ENCODE results near the gene RXYLT1.

The RXYLT1 gene

DNA sequence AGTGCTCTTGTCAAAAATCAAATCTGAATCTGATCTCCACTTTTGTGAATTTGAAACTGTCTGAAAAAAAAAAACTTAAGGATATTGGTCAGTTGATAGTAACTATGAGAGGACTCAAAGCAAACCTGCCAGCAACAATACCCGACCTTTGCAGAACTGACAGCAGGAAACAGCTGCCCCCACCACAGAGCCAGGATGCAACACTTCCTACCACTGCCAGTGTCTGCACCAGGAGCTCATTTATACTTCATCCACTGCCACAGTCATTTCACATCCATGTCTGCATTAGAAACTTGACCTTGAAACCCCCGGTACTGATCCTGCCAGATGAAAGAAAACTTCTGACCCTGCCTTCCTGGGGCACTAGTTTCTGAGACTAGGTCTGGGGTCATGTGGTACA lies 27.4 kb upstream of the RXYLT1 start:
- Histone ChIP-seq H3K14ac (ENCODE audit: low read length) (no peak overlapping the region), H4K91ac (ENCODE audit: low read depth, low read length) (no peak overlapping the region), H2BK120ac (ENCODE audit: insufficient read depth, low read length, poor library complexity) (no peak overlapping the region), H3K79me2 (ENCODE audit: control insufficient read depth, insufficient read depth, low read length, poor library complexity) (no peaks in the 10 kb centered on the region), H3K4me2 (ENCODE audit: low read length) (no peak overlapping the region), H3K27ac (ENCODE audit: low read depth, low read length) (no peak overlapping the region), H3K23ac (ENCODE audit: low read length) (no peak overlapping the region), H4K12ac (ENCODE audit: low read depth, low read length) (no peak overlapping the region), H4K8ac (ENCODE audit: low read depth, low read length) (no peak overlapping the region), H3K9me3 (ENCODE audit: insufficient read depth, low read depth, low read length) (no peaks in the 10 kb centered on the region), H2AFZ (ENCODE audit: insufficient read depth, low read length, poor library complexity) (no peak overlapping the region), H3K36me3 (ENCODE audit: control insufficient read depth in 1 of 2, insufficient read depth in 2 of 2, low read length in 2 of 2) (no peaks in the 10 kb centered on the region), H3K27me3 (ENCODE audit: insufficient read depth, low read length) (no peaks in the 10 kb centered on the region), H2BK5ac (ENCODE audit: low read depth, low read length, poor library complexity) (no peak overlapping the region), H3K4me3 (ENCODE audit: low read depth, low read length) (no peak overlapping the region), H3K9ac (ENCODE audit: low read length) (no peak overlapping the region), H2AK5ac (ENCODE audit: low read length) (no peak overlapping the region), H3K79me1 (ENCODE audit: low read length) (no peaks in the 10 kb centered on the region), H2BK12ac (ENCODE audit: low read length) (no peak overlapping the region), H3K4ac (ENCODE audit: low read depth, low read length) (no peak overlapping the region), H3K4me1 (ENCODE audit: control insufficient read depth in 1 of 2, insufficient read depth in 2 of 2, low read length in 2 of 2) (no peaks in the 10 kb centered on the region), H3K18ac (ENCODE audit: low read length) (no peak overlapping the region)
- no peak for DNase-seq
- no CpG with 5 or more reads among the region's 2 CpGs for WGBS (ENCODE audit: extremely low coverage, insufficient coverage, insufficient read length)

DNA sequence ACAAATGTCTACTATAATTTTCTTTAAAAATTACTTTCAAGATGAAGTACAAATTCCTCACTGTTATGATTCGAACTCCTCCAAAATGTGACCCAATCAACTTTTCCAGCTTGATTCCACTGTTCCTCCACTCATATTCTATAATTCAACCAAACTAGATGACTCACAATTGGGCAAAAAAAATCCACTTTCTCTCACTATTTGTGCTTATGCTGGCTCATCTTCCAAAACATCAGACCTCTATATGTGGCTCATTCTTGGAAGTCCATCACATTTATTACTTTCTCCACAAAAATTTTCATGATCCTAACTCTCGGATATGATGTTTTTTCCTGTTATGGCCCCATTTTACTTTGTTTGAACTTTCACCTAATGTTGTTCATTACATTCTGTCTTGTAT lies 26.9 kb upstream of the RXYLT1 start:
- Histone ChIP-seq H2BK5ac (ENCODE audit: low read depth, low read length, poor library complexity) (no peak overlapping the region), H2BK12ac (ENCODE audit: low read length) (no peak overlapping the region), H3K79me1 (ENCODE audit: low read length) (no peaks in the 10 kb centered on the region), H3K14ac (ENCODE audit: low read length) (no peak overlapping the region), H3K4me3 (ENCODE audit: low read depth, low read length) (no peak overlapping the region), H3K79me2 (ENCODE audit: control insufficient read depth, insufficient read depth, low read length, poor library complexity) (no peaks in the 10 kb centered on the region), H4K91ac (ENCODE audit: low read depth, low read length) (no peak overlapping the region), H4K12ac (ENCODE audit: low read depth, low read length) (no peak overlapping the region), H2AFZ (ENCODE audit: insufficient read depth, low read length, poor library complexity) (no peak overlapping the region), H3K9ac (ENCODE audit: low read length) (no peak overlapping the region), H3K27ac (ENCODE audit: low read depth, low read length) (no peak overlapping the region), H3K4me1 (ENCODE audit: control insufficient read depth in 1 of 2, insufficient read depth in 2 of 2, low read length in 2 of 2) (no peaks in the 10 kb centered on the region), H3K18ac (ENCODE audit: low read length) (no peak overlapping the region), H3K9me3 (ENCODE audit: insufficient read depth, low read depth, low read length) (no peaks in the 10 kb centered on the region), H3K4me2 (ENCODE audit: low read length) (no peak overlapping the region), H3K23ac (ENCODE audit: low read length) (no peak overlapping the region), H2BK120ac (ENCODE audit: insufficient read depth, low read length, poor library complexity) (no peak overlapping the region), H3K27me3 (ENCODE audit: insufficient read depth, low read length) (no peaks in the 10 kb centered on the region), H2AK5ac (ENCODE audit: low read length) (no peak overlapping the region), H4K8ac (ENCODE audit: low read depth, low read length) (no peak overlapping the region), H3K36me3 (ENCODE audit: control insufficient read depth in 1 of 2, insufficient read depth in 2 of 2, low read length in 2 of 2) (no peaks in the 10 kb centered on the region), H3K4ac (ENCODE audit: low read depth, low read length) (no peak overlapping the region)
- no peak for DNase-seq
- WGBS (ENCODE audit: extremely low coverage, insufficient coverage, insufficient read length), result no CpG with 5 or more reads among the region's 2 CpGs

- no peak overlapping the region for H3K4ac ChIP-seq (ENCODE audit: low read depth, low read length)
- no peak overlapping the region for H3K23ac ChIP-seq (ENCODE audit: low read length)
- no peak overlapping the region for H3K27ac ChIP-seq (ENCODE audit: low read depth, low read length)
- no peaks in the 10 kb centered on the region for H3K79me2 ChIP-seq (ENCODE audit: control insufficient read depth, insufficient read depth, low read length, poor library complexity)
- H3K9ac ChIP-seq (ENCODE audit: low read length), result no peak overlapping the region
- H2AK5ac ChIP-seq (ENCODE audit: low read length), result no peak overlapping the region
- DNase-seq, result peak in 1 of 2 donors; percentile 14
- no peaks in the 10 kb centered on the region for H3K36me3 ChIP-seq (ENCODE audit: control insufficient read depth in 1 of 2, insufficient read depth in 2 of 2, low read length in 2 of 2)
- no peaks in the 10 kb centered on the region for H3K4me1 ChIP-seq (ENCODE audit: control insufficient read depth in 1 of 2, insufficient read depth in 2 of 2, low read length in 2 of 2)
- no peak overlapping the region for H2AFZ ChIP-seq (ENCODE audit: insufficient read depth, low read length, poor library complexity)
- no peaks in the 10 kb centered on the region for H3K27me3 ChIP-seq (ENCODE audit: insufficient read depth, low read length)
- H4K91ac ChIP-seq (ENCODE audit: low read depth, low read length), result no peak overlapping the region
- no peaks in the 10 kb centered on the region for H3K9me3 ChIP-seq (ENCODE audit: insufficient read depth, low read depth, low read length)
- no peak overlapping the region for H3K4me3 ChIP-seq (ENCODE audit: low read depth, low read length)
- H3K4me2 ChIP-seq (ENCODE audit: low read length), result no peak overlapping the region
- H4K8ac ChIP-seq (ENCODE audit: low read depth, low read length), result no peak overlapping the region
- no peak overlapping the region for H4K12ac ChIP-seq (ENCODE audit: low read depth, low read length)
- H2BK120ac ChIP-seq (ENCODE audit: insufficient read depth, low read length, poor library complexity), result no peak overlapping the region
- H2BK5ac ChIP-seq (ENCODE audit: low read depth, low read length, poor library complexity), result no peak overlapping the region
- no peak overlapping the region for H2BK12ac ChIP-seq (ENCODE audit: low read length)
- no peak overlapping the region for H3K14ac ChIP-seq (ENCODE audit: low read length)
- H3K18ac ChIP-seq (ENCODE audit: low read length), result no peak overlapping the region
- H3K79me1 ChIP-seq (ENCODE audit: low read length), result no peaks in the 10 kb centered on the region
Observed at GRCh38 chr12:63753743-63754142, 26.0 kb upstream of the RXYLT1 start.

DNA sequence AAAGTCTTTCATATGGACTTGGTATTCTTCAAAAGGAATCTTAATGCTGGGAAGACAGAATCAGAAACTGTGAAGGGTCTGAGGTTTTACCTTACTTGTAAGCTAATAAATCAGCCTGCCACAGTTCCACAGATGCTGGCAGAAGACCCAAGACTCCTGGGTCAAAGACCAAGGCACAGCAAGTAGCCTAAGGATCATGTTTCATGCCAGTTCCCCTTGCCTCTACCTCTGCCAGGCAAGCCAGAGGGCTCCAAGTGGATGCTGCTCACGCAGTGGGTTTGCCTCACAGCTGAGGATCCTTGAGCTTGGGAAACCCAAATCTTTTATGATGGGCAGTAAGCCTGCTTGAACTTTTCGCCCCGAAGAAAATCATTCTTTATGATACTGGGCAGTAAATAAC lies 15.2 kb upstream of the RXYLT1 start:
- Histone ChIP-seq H3K79me1 (ENCODE audit: low read length) (no peaks in the 10 kb centered on the region), H3K9me3 (ENCODE audit: insufficient read depth, low read depth, low read length) (no peaks in the 10 kb centered on the region), H3K27me3 (ENCODE audit: insufficient read depth, low read length) (no peaks in the 10 kb centered on the region), H3K4ac (ENCODE audit: low read depth, low read length) (no peak overlapping the region), H3K4me3 (ENCODE audit: low read depth, low read length) (no peak overlapping the region), H4K91ac (ENCODE audit: low read depth, low read length) (no peak overlapping the region), H2BK5ac (ENCODE audit: low read depth, low read length, poor library complexity) (no peak overlapping the region), H3K79me2 (ENCODE audit: control insufficient read depth, insufficient read depth, low read length, poor library complexity) (no peaks in the 10 kb centered on the region), H3K23ac (ENCODE audit: low read length) (no peak overlapping the region), H4K8ac (ENCODE audit: low read depth, low read length) (no peak overlapping the region), H2AK5ac (ENCODE audit: low read length) (no peak overlapping the region), H3K14ac (ENCODE audit: low read length) (no peak overlapping the region), H4K12ac (ENCODE audit: low read depth, low read length) (no peak overlapping the region), H3K36me3 (ENCODE audit: control insufficient read depth in 1 of 2, insufficient read depth in 2 of 2, low read length in 2 of 2) (no peaks in the 10 kb centered on the region), H3K9ac (ENCODE audit: low read length) (no peak overlapping the region), H2BK12ac (ENCODE audit: low read length) (no peak overlapping the region), H3K18ac (ENCODE audit: low read length) (no peak overlapping the region), H3K4me2 (ENCODE audit: low read length) (no peak overlapping the region), H2BK120ac (ENCODE audit: insufficient read depth, low read length, poor library complexity) (no peak overlapping the region), H3K4me1 (ENCODE audit: control insufficient read depth in 1 of 2, insufficient read depth in 2 of 2, low read length in 2 of 2) (no peaks in the 10 kb centered on the region), H2AFZ (ENCODE audit: insufficient read depth, low read length, poor library complexity) (no peak overlapping the region), H3K27ac (ENCODE audit: low read depth, low read length) (no peak overlapping the region)
- no CpG with 5 or more reads among the region's 3 CpGs for WGBS (ENCODE audit: extremely low coverage, insufficient coverage, insufficient read length)
- no peak for DNase-seq

GRCh38 chr12:63766498-63766897 lies 13.2 kb upstream of the RXYLT1 start:
- H3K18ac ChIP-seq (ENCODE audit: low read length), result no peak overlapping the region
- H2BK12ac ChIP-seq (ENCODE audit: low read length), result no peak overlapping the region
- no peak overlapping the region for H3K4me3 ChIP-seq (ENCODE audit: low read depth, low read length)
- H4K91ac ChIP-seq (ENCODE audit: low read depth, low read length), result no peak overlapping the region
- H4K12ac ChIP-seq (ENCODE audit: low read depth, low read length), result no peak overlapping the region
- no peaks in the 10 kb centered on the region for H3K9me3 ChIP-seq (ENCODE audit: insufficient read depth, low read depth, low read length)
- no peaks in the 10 kb centered on the region for H3K36me3 ChIP-seq (ENCODE audit: control insufficient read depth in 1 of 2, insufficient read depth in 2 of 2, low read length in 2 of 2)
- no peak overlapping the region for H3K14ac ChIP-seq (ENCODE audit: low read length)
- H3K23ac ChIP-seq (ENCODE audit: low read length), result no peak overlapping the region
- H3K27me3 ChIP-seq (ENCODE audit: insufficient read depth, low read length), result no peaks in the 10 kb centered on the region
- H3K9ac ChIP-seq (ENCODE audit: low read length), result no peak overlapping the region
- H4K8ac ChIP-seq (ENCODE audit: low read depth, low read length), result no peak overlapping the region
- H3K79me1 ChIP-seq (ENCODE audit: low read length), result no peaks in the 10 kb centered on the region
- H2BK120ac ChIP-seq (ENCODE audit: insufficient read depth, low read length, poor library complexity), result no peak overlapping the region
- no peaks in the 10 kb centered on the region for H3K79me2 ChIP-seq (ENCODE audit: control insufficient read depth, insufficient read depth, low read length, poor library complexity)
- no CpG with 5 or more reads among the region's 1 CpG for WGBS (ENCODE audit: extremely low coverage, insufficient coverage, insufficient read length)
- no peak overlapping the region for H3K4ac ChIP-seq (ENCODE audit: low read depth, low read length)
- H2BK5ac ChIP-seq (ENCODE audit: low read depth, low read length, poor library complexity), result no peak overlapping the region
- DNase-seq, result no peak
- H2AK5ac ChIP-seq (ENCODE audit: low read length), result no peak overlapping the region
- no peak overlapping the region for H3K4me2 ChIP-seq (ENCODE audit: low read length)
- H2AFZ ChIP-seq (ENCODE audit: insufficient read depth, low read length, poor library complexity), result no peak overlapping the region
- H3K27ac ChIP-seq (ENCODE audit: low read depth, low read length), result no peak overlapping the region
- H3K4me1 ChIP-seq (ENCODE audit: control insufficient read depth in 1 of 2, insufficient read depth in 2 of 2, low read length in 2 of 2), result no peaks in the 10 kb centered on the region
